ENCODE data around the gene FBXW9.
"Not testable (repeated sequence)": the region's sequence is repeated elsewhere in the genome, so short reads cannot be mapped to it uniquely, and the experiment has no call there.

Gene FBXW9

GRCh38 chr19:12696366-12697335 lies at the start of gene FBXW9:
TSS of gene FBXW9 (minus strand) at chr19:12696631. CDS start at chr19:12696581, 50 bp downstream.
- peak; percentile 93 for DNase-seq

- peak; percentile 87 for DNase-seq
Measured at GRCh38 chr19:12745166-12745897, 48.9 kb upstream of the FBXW9 start.

- DNase-seq = no peak
Measured at GRCh38 chr19:12737835-12738351, 41.5 kb upstream of the FBXW9 start.

- DNase-seq = peak; percentile 100
Measured at GRCh38 chr19:12736995-12737834, 40.8 kb upstream of the FBXW9 start, which contains the start of gene GET3. TSS of gene GET3 (plus strand) at chr19:12737497. CDS start at chr19:12737506, 9 bp downstream.

- DNase-seq = no peak
Measured at GRCh38 chr19:12733369-12734214, 37.2 kb upstream of the FBXW9 start.

GRCh38 chr19:12731337-12731736 lies 34.9 kb upstream of the FBXW9 start:
- no peak for DNase-seq

GRCh38 chr19:12730064-12730463 lies 33.6 kb upstream of the FBXW9 start:
- DNase-seq = no peak

GRCh38 chr19:12727745-12728433 lies 31.5 kb upstream of the FBXW9 start:
- no peak for DNase-seq

- no peak for DNase-seq
Measured at GRCh38 chr19:12726988-12727316, 30.5 kb upstream of the FBXW9 start.

- not testable (repeated sequence) for DNase-seq
Measured at GRCh38 chr19:12725612-12726011, 29.2 kb upstream of the FBXW9 start.

- peak; percentile 82 for DNase-seq
Measured at GRCh38 chr19:12723641-12724426, 27.4 kb upstream of the FBXW9 start, which contains the start of gene TNPO2. TSS of gene TNPO2 (minus strand) at chr19:12723932. CDS start at chr19:12720977, 2,955 bp downstream.

GRCh38 chr19:12723381-12723640 lies 26.9 kb upstream of the FBXW9 start:
- DNase-seq = no peak

- DNase-seq = peak; percentile 100
Measured at GRCh38 chr19:12722566-12723380, 26.3 kb upstream of the FBXW9 start.

GRCh38 chr19:12721656-12722565 lies 25.5 kb upstream of the FBXW9 start:
- DNase-seq = peak; percentile 64

GRCh38 chr19:12720851-12721655 lies 24.6 kb upstream of the FBXW9 start:
- peak; percentile 19 for DNase-seq

GRCh38 chr19:12720296-12720695 lies 23.9 kb upstream of the FBXW9 start:
- no peak for DNase-seq

GRCh38 chr19:12715929-12716328 lies 19.5 kb upstream of the FBXW9 start:
- no peak for DNase-seq

Measured in DMS79 (cell line).